NOMO-1 (cell line): ENCODE results near the gene UGT1A4.

ENCODE experiments used
- DNase-seq, 2 experiments: peaks; one replicate each; lab custom pipeline; 2025; ENCODE audit not compliant: unreplicated experiment in 2 of 2; lab: John Stamatoyannopoulos, UW

Gene UGT1A4

GRCh38 chr2:233807966-233808935, 89.7 kb downstream of the UGT1A4 start:
- DNase-seq = no peak

DNA sequence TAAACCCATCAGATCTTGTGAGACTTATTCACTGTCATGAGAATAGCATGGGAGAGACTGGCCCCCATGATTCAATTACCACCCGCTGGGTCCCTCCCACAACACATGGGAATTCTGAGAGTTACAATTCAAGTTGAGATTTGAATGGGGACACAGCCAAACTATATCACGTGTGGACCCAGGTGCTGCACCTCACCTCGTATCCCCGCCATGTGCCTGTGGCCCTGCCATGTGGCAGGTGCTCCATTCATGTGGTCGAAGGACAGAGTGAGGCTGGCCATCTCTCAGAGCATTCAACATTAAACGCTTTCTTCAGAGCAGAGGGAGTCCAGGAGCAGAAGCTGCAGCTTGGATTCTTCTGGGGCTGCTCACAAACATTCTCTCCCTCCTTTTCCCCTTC, 91.8 kb downstream of the UGT1A4 start:
- DNase-seq = no peak

DNA sequence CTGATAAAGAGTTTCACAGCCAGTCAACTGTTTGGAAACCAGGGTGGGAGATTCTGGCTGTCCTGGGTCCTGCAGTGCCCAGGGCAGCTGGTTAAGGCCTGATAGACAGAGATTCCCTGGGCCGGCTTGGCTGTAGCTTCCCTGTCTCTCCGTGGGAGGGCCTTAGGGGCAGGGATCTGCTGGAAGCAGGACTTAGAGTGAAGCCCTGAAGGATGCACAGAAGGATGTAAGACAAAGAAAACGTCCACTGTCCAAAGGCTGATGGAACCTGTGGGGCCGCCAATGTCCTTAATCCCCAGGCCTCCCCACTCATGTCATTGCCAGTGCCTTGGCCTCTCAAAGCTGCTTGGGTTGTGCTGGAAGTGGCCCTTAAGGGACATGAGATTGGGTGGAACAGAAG, 92.6 kb downstream of the UGT1A4 start:
- DNase-seq = no peak

GRCh38 chr2:233811732-233812131, 93.2 kb downstream of the UGT1A4 start:
- DNase-seq = no peak

DNA sequence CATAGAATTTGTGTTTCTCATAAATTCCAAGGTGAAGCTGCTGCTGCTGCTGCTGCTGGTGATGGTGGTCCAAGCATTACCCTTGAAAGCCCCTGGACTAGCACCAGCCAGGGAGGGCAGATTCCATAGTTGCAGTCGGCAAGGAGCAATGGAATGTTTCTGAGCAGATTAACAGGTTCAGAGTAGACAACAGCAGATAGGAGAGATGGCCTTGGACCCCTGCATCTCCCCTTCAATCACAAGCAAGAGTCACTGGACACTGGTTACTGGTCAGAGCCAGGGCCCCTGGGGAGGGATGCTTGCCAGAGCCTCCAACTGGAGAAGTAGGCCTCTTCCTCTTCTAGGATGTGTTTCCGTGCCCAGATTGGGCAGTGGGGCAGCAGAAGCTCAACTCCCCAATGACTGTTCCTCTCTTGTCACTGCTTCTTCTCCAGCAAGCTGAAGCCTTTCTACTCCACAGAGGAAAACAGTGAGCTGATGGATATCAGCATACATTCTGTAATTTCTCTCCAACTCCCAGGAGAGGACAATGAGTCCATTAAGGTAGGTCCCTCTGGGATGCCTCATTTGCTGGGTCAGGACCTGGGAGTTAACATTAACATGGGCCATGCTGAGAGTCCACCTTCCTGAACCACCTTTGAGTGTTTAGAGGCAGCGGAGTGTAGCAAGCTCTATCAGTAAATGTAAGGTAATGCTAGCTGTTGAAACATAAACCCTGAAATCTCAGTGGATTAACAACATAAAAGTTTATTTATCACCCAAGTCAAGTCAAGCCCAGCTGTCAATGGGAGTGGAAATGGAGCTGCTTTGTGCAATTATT, 94.9 kb downstream of the UGT1A4 start:
- DNase-seq = no peak

- DNase-seq = no peak
Measured at GRCh38 chr2:233814056-233814835, 95.7 kb downstream of the UGT1A4 start.

GRCh38 chr2:233815861-233816260, 97.3 kb downstream of the UGT1A4 start:
- no peak for DNase-seq

DNA sequence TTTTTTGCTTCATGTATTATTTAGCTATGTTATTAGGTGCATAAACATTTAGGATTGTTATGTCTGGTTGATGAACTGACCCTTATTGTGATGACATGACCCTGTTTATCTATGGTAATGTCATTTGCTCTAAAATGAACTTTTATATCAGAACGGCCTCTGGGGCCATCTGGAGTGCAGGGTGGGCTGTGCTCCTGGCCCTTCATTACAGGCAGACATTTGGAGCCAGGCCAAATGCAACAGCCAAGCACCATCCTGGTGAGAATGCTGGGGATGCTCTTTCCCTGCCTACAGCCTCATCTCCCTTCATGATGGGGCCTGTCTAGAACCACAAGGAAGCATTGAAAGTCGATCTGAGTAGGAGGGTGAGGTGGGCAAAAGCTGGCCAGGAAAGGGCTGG, 97.8 kb downstream of the UGT1A4 start:
- no peak for DNase-seq

GRCh38 chr2:233816771-233817170, 98.2 kb downstream of the UGT1A4 start:
- DNase-seq = no peak

DNA sequence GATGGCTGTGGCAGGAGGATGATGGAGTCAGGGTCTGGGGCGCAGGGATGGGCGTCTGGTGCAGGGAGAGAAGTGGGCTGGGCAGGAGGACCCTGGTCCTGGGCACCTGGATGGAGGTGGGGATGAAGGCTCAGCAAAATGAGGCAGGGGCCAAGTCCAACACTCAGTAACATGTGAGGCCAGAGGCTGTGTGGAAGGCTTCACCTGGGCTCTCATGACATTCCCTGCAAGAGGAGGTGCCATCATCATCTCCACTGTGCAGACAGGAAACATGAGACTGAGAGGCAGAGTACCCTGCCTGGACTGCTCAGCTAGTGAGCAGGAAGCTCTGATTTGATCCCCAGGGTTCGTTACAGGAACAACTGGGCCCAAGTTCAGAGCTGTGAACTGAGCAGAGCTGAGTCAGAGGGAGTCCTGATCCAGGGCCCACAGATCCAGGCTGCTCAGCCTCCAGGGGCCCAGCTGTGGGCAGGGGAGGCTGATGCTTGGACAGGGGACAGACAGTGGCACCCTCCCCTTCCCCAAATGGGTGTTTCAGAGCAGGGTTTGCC, 98.9 kb downstream of the UGT1A4 start:
- no peak for DNase-seq

DNA sequence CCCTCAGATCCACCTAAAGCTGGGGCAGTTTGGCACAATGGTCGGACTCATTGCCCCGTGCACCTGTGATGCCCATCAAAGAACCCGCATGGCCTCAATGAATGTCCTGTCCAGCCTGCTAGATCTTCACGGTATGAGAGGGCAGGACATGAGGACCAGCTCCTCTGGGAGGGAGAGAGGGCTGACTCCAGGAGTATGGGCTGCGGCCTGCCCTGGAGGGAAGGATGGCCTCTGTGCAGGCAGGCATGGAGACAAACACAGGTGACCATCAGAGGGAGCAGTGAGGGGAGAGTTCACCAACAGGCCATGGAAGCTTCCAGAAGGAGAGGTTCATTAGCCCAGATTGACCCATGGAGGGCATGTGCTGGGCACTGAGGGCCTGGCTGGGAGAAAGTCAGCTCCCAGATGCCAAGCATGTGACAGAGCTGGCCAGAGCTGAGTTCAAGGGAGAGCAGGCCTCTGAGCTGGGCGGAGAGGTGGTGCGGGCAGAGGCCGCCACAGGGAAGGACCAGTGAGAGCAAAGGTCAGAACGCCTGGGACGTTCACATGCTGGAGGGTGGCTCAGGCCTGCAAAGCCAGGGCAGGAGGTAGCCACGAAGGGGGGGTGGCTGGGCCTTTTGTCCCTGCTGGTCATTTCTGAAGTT, 99.6 kb downstream of the UGT1A4 start:
- no peak for DNase-seq

GRCh38 chr2:233818639-233819621, 100.4 kb downstream of the UGT1A4 start:
- no peak for DNase-seq

GRCh38 chr2:233819884-233820773, 101.6 kb downstream of the UGT1A4 start:
- DNase-seq = no peak

DNA sequence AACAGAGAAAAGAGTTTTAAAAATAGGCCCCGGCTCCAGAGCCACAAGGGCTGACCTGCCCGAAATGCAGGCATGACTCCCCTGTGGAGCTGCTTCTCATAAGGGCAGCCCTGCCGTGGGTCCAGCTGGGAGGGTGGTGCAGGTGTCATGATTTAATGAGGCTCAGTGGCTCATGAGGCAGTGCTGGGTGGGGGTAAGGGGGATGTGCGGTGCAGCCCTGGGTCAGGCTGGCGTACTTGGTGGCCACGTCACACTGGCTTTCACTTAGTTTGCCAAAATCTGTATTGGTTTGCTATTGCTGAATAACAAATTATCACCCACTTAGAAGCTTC, 102.2 kb downstream of the UGT1A4 start:
- DNase-seq = no peak

DNA sequence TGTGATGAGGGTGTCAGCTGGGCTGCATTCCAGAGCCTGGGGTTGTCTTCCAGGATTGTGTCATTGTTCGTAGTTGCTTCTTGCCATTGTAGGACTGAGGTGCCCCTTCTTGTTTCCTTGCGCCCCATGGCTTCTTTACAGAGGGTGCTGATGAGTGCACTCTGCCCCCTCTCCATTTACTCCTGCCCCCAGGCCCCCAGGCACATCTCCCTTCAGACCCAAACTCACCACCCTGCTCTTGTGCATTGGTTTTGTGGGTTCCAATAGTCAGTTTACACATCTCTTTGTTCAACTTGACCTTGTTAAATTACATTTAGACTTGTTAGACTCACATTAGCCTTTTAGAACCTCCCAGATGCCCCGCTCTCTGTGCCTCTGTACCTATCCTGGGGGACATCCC, 102.7 kb downstream of the UGT1A4 start:
- DNase-seq = no peak

GRCh38 chr2:233821709-233822100, 103.2 kb downstream of the UGT1A4 start:
- no peak for DNase-seq

- no peak for DNase-seq
Measured at GRCh38 chr2:233822101-233822771, 103.7 kb downstream of the UGT1A4 start.
